ENCODE results near the gene WDFY4.

Gene WDFY4

DNA sequence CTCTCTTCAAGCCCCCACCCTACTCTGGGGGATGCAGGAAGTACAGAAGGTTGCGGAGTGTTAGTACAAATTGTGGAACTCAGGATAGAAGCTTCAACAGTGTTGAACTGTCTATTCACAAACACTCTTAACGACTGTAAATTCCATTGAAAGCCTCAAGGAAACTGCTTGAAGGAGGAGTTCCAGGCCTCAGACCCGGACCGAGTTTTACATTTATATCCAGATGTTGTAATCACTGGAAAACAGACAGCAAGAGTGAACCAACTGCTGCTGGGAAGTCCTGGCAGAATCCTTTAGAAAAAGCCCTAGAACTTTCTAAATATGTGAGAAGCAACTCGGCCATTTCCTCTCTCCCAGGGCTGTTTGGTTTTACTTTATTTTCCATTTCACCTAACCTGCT, 339.1 kb downstream of the WDFY4 start:
- Histone ChIP-seq H2AFZ (ENCODE audit: low read depth, low read length, severe bottlenecking) (no peak overlapping the region), H4K20me1 (ENCODE audit: low read depth, low read length) (no peaks in the 10 kb centered on the region), H3K9me2 (replicated peaks; ENCODE audit: insufficient read depth, low read length) (no peaks in the 10 kb centered on the region), H3K27ac (ENCODE audit: low read depth, low read length) (no peak overlapping the region), H3K79me2 (ENCODE audit: insufficient read depth, low read length) (no peaks in the 10 kb centered on the region), H3K27me3 (ENCODE audit: low read length) (no peaks in the 10 kb centered on the region), H3K36me3 (ENCODE audit: low read length) (no peaks in the 10 kb centered on the region), H3K4me2 (ENCODE audit: low read depth, low read length, poor library complexity, severe bottlenecking) (no peak overlapping the region), H3K9me3 (ENCODE audit: insufficient read depth, low read length) (no peaks in the 10 kb centered on the region), H3F3A (ENCODE audit: insufficient read depth) (no peaks in the 10 kb centered on the region), H3K4me3 (ENCODE audit: insufficient read depth, low read length, poor library complexity, severe bottlenecking) (no peak overlapping the region), H3K9ac (ENCODE audit: low read length) (no peak overlapping the region)
- TF ChIP-seq, protein P1, sequence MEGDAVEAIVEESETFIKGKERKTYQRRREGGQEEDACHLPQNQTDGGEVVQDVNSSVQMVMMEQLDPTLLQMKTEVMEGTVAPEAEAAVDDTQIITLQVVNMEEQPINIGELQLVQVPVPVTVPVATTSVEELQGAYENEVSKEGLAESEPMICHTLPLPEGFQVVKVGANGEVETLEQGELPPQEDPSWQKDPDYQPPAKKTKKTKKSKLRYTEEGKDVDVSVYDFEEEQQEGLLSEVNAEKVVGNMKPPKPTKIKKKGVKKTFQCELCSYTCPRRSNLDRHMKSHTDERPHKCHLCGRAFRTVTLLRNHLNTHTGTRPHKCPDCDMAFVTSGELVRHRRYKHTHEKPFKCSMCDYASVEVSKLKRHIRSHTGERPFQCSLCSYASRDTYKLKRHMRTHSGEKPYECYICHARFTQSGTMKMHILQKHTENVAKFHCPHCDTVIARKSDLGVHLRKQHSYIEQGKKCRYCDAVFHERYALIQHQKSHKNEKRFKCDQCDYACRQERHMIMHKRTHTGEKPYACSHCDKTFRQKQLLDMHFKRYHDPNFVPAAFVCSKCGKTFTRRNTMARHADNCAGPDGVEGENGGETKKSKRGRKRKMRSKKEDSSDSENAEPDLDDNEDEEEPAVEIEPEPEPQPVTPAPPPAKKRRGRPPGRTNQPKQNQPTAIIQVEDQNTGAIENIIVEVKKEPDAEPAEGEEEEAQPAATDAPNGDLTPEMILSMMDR (IDR thresholded peaks at IDR 0.05; ENCODE audit: insufficient read depth, low read length, poor library complexity, severe bottlenecking) = no peak
- TF ChIP-seq EZH2phosphoT487 (conservative IDR thresholded peaks at IDR 0.05; ENCODE audit: low read length) = no peak

DNA sequence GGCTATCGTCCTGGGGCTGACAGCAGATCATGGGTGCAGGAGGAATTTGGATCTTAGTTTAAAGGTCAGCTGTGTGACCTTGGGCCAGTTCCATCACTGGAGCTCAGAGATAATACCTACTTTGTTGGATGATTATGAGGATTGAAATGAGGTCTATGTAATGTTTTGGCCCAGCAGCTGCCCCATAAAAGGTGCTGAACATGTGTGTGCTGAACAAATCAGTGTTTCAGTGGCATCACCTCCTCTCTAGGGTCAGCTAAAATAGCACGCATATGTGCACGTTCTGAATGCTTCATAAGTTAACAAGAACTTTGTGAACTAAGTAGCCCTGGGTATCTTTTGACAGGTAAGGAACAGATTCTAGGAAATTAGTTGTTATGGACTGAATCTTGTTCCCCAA, 339.8 kb downstream of the WDFY4 start:
- TF ChIP-seq, protein P1 (IDR thresholded peaks at IDR 0.05; ENCODE audit: insufficient read depth, low read length, poor library complexity, severe bottlenecking) = no peak
- no peak for TF ChIP-seq EZH2phosphoT487 (conservative IDR thresholded peaks at IDR 0.05; ENCODE audit: low read length)

DNA sequence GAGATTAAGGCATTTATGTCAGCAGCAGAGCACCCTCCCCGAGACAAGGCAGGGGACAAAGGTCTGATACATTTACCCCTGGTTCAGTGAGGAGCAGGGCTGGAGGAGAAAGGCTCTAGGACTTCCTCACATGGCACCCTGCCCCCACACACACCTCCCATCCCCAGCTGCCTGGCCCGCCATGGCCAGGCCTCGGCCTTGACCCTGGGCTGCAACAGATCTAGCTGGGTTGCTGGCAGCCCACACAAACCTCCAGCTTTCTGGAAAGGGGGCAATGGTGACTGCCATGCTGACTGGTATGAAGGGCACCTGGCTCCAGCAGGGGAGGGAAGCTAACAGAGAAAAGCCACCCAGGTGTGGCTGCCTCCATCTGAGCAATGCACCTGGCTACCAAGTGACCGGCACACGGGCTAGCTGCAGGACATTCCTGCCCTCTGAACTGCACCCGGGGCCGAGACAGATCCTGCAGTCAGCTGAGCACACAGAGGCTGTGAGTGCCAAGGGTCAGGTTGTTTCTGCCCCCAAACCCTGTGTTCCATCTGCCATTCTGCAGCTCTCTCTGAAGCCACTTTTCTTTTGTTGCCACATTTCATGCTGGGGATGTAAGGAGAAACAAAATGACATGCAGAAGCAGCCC, 340.8 kb downstream of the WDFY4 start:
- H3K79me2 ChIP-seq (ENCODE audit: insufficient read depth, low read length) = no peaks in the 10 kb centered on the region

More for the DNA sequence above, 339.8 kb downstream of the WDFY4 start:
- Histone ChIP-seq H3K79me2 (ENCODE audit: insufficient read depth, low read length) (no peaks in the 10 kb centered on the region), H3K4me2 (ENCODE audit: low read depth, low read length, poor library complexity, severe bottlenecking) (no peak overlapping the region), H3K36me3 (ENCODE audit: low read length) (no peaks in the 10 kb centered on the region), H3K9me2 (replicated peaks; ENCODE audit: insufficient read depth, low read length) (no peaks in the 10 kb centered on the region), H3K4me3 (ENCODE audit: insufficient read depth, low read length, poor library complexity, severe bottlenecking) (no peak overlapping the region), H3F3A (ENCODE audit: insufficient read depth) (no peaks in the 10 kb centered on the region), H3K9ac (ENCODE audit: low read length) (no peak overlapping the region), H3K9me3 (ENCODE audit: insufficient read depth, low read length) (no peaks in the 10 kb centered on the region), H3K27me3 (ENCODE audit: low read length) (no peaks in the 10 kb centered on the region), H3K27ac (ENCODE audit: low read depth, low read length) (no peak overlapping the region), H4K20me1 (ENCODE audit: low read depth, low read length) (no peaks in the 10 kb centered on the region), H2AFZ (ENCODE audit: low read depth, low read length, severe bottlenecking) (no peak overlapping the region)

More for the DNA sequence above, 340.8 kb downstream of the WDFY4 start:
- Histone ChIP-seq H3F3A (ENCODE audit: insufficient read depth) (no peaks in the 10 kb centered on the region), H2AFZ (ENCODE audit: low read depth, low read length, severe bottlenecking) (no peak overlapping the region), H3K36me3 (ENCODE audit: low read length) (no peaks in the 10 kb centered on the region), H3K27ac (ENCODE audit: low read depth, low read length) (no peak overlapping the region), H3K27me3 (ENCODE audit: low read length) (no peaks in the 10 kb centered on the region), H3K9ac (ENCODE audit: low read length) (no peak overlapping the region), H4K20me1 (ENCODE audit: low read depth, low read length) (no peaks in the 10 kb centered on the region), H3K4me2 (ENCODE audit: low read depth, low read length, poor library complexity, severe bottlenecking) (no peak overlapping the region), H3K9me2 (replicated peaks; ENCODE audit: insufficient read depth, low read length) (no peaks in the 10 kb centered on the region), H3K9me3 (ENCODE audit: insufficient read depth, low read length) (no peaks in the 10 kb centered on the region), H3K4me3 (ENCODE audit: insufficient read depth, low read length, poor library complexity, severe bottlenecking) (no peak overlapping the region)
- TF ChIP-seq EZH2phosphoT487 (conservative IDR thresholded peaks at IDR 0.05; ENCODE audit: low read length) = no peak
- TF ChIP-seq, protein P1 (IDR thresholded peaks at IDR 0.05; ENCODE audit: insufficient read depth, low read length, poor library complexity, severe bottlenecking) = no peak
